H1 (cell line): ENCODE results near the gene SYNPO2L.
"Not testable (repeated sequence)": the region's sequence is repeated elsewhere in the genome, so short reads cannot be mapped to it uniquely, and the experiment has no call there.

Experiments
- CBX5 ChIP-seq: fragments of 300-800, 300-1000 bp; sonication (generic); IDR thresholded peaks from 2 replicates; pipeline ENCODE4 v1.7.1; 2016; ENCODE audit warnings: antibody characterized with exemption, low read length, low read depth
- HDAC6 ChIP-seq: IDR thresholded peaks from one replicate; pipeline ENCODE4 v1.7.1; 2012; ENCODE audit warnings: low read depth, mild to moderate bottlenecking, inconsistent platforms, low read length, moderate library complexity
- KDM5A ChIP-seq: fragments of 200-600 bp; IDR thresholded peaks from 2 replicates; pipeline ENCODE4 v1.7.1; 2012; ENCODE audit warnings: mild to moderate bottlenecking, low read length, inconsistent platforms, mixed read lengths
- MAX ChIP-seq: IDR thresholded peaks from 2 replicates; pipeline ENCODE4 v1.6.1; 2012; ENCODE audit warnings: inconsistent platforms
- POLR2A ChIP-seq, 2 experiments: IDR thresholded peaks; 1 replicate in 1 of 2; 2 replicates in 1 of 2; pipeline ENCODE4 v1.6.1; 2011; ENCODE audit warnings: low read depth in 2 of 2, low read length in 2 of 2, mild to moderate bottlenecking in 2 of 2; ENCODE audit errors: control extremely low read depth in 1 of 2
- POLR2AphosphoS5 ChIP-seq: IDR thresholded peaks from 2 replicates; pipeline ENCODE4 v1.6.1; 2011; ENCODE audit warnings: low read depth, low read length
- RBBP5 ChIP-seq: IDR thresholded peaks from 2 replicates; pipeline ENCODE4 v1.7.1; 2012; ENCODE audit warnings: low read depth, mild to moderate bottlenecking, inconsistent platforms, low read length, moderate library complexity, borderline replicate concordance
- SIN3A ChIP-seq, 2 experiments: IDR thresholded peaks in 1 of 2; conservative IDR thresholded peaks in 1 of 2; 2 replicates each; pipeline ENCODE4 v1.6.1; 2011 to 2012; ENCODE audit warnings: low read length in 2 of 2, improper control_type of control experiment in 1 of 2, low read depth in 1 of 2, mild to moderate bottlenecking in 1 of 2
- SP1 ChIP-seq: IDR thresholded peaks from 2 replicates; pipeline ENCODE4 v1.6.1; 2011; ENCODE audit warnings: low read depth, low read length
- SRF ChIP-seq: IDR thresholded peaks from 2 replicates; pipeline ENCODE4 v1.6.1; 2011; ENCODE audit warnings: mild to moderate bottlenecking, low read depth, low read length, moderate library complexity
- SUZ12 ChIP-seq: fragments of 200-600 bp; sonication (generic); IDR thresholded peaks from 2 replicates; pipeline ENCODE4 v1.6.1; 2012; ENCODE audit warnings: mild to moderate bottlenecking, inconsistent platforms, low read length, moderate library complexity, mixed read lengths
- TF ChIP-seq, protein P1 (sequence below), 3 experiments: IDR thresholded peaks; 1 replicate in 2 of 3; 2 replicates in 1 of 3; pipeline versions ENCODE4 v1.5.1 to v1.6.1; 2011; ENCODE audit warnings: low read length in 3 of 3, mild to moderate bottlenecking in 3 of 3, inconsistent platforms in 2 of 3, low read depth in 1 of 3, moderate library complexity in 1 of 3; ENCODE audit not compliant: insufficient read depth in 1 of 3; ENCODE audit errors: control extremely low read depth in 1 of 3
- TF ChIP-seq, protein P2 (sequence below): fragments of 300-600 bp; sonication (generic); IDR thresholded peaks from 2 replicates; pipeline ENCODE4 v1.7.1; 2012; ENCODE audit warnings: low read length, moderate library complexity, mild to moderate bottlenecking, inconsistent platforms; ENCODE audit not compliant: insufficient replicate concordance

- not testable (repeated sequence) for TF ChIP-seq POLR2A (IDR thresholded peaks at IDR 0.05; ENCODE audit: control extremely low read depth in 1 of 2, low read depth in 2 of 2, low read length in 2 of 2); MAX; KDM5A; CBX5; SRF; SUZ12; POLR2AphosphoS5; SP1; HDAC6; SIN3A (conservative IDR thresholded peaks at IDR 0.05 in 1 of 2, IDR thresholded peaks at IDR 0.05 in 1 of 2; ENCODE audit: low read depth in 1 of 2, low read length in 2 of 2); RBBP5
- TF ChIP-seq, protein P1, sequence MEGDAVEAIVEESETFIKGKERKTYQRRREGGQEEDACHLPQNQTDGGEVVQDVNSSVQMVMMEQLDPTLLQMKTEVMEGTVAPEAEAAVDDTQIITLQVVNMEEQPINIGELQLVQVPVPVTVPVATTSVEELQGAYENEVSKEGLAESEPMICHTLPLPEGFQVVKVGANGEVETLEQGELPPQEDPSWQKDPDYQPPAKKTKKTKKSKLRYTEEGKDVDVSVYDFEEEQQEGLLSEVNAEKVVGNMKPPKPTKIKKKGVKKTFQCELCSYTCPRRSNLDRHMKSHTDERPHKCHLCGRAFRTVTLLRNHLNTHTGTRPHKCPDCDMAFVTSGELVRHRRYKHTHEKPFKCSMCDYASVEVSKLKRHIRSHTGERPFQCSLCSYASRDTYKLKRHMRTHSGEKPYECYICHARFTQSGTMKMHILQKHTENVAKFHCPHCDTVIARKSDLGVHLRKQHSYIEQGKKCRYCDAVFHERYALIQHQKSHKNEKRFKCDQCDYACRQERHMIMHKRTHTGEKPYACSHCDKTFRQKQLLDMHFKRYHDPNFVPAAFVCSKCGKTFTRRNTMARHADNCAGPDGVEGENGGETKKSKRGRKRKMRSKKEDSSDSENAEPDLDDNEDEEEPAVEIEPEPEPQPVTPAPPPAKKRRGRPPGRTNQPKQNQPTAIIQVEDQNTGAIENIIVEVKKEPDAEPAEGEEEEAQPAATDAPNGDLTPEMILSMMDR (IDR thresholded peaks at IDR 0.05; ENCODE audit: control extremely low read depth in 1 of 3, insufficient read depth in 1 of 3, low read depth in 1 of 3, low read length in 3 of 3): not testable (repeated sequence)
- TF ChIP-seq, protein P2, sequence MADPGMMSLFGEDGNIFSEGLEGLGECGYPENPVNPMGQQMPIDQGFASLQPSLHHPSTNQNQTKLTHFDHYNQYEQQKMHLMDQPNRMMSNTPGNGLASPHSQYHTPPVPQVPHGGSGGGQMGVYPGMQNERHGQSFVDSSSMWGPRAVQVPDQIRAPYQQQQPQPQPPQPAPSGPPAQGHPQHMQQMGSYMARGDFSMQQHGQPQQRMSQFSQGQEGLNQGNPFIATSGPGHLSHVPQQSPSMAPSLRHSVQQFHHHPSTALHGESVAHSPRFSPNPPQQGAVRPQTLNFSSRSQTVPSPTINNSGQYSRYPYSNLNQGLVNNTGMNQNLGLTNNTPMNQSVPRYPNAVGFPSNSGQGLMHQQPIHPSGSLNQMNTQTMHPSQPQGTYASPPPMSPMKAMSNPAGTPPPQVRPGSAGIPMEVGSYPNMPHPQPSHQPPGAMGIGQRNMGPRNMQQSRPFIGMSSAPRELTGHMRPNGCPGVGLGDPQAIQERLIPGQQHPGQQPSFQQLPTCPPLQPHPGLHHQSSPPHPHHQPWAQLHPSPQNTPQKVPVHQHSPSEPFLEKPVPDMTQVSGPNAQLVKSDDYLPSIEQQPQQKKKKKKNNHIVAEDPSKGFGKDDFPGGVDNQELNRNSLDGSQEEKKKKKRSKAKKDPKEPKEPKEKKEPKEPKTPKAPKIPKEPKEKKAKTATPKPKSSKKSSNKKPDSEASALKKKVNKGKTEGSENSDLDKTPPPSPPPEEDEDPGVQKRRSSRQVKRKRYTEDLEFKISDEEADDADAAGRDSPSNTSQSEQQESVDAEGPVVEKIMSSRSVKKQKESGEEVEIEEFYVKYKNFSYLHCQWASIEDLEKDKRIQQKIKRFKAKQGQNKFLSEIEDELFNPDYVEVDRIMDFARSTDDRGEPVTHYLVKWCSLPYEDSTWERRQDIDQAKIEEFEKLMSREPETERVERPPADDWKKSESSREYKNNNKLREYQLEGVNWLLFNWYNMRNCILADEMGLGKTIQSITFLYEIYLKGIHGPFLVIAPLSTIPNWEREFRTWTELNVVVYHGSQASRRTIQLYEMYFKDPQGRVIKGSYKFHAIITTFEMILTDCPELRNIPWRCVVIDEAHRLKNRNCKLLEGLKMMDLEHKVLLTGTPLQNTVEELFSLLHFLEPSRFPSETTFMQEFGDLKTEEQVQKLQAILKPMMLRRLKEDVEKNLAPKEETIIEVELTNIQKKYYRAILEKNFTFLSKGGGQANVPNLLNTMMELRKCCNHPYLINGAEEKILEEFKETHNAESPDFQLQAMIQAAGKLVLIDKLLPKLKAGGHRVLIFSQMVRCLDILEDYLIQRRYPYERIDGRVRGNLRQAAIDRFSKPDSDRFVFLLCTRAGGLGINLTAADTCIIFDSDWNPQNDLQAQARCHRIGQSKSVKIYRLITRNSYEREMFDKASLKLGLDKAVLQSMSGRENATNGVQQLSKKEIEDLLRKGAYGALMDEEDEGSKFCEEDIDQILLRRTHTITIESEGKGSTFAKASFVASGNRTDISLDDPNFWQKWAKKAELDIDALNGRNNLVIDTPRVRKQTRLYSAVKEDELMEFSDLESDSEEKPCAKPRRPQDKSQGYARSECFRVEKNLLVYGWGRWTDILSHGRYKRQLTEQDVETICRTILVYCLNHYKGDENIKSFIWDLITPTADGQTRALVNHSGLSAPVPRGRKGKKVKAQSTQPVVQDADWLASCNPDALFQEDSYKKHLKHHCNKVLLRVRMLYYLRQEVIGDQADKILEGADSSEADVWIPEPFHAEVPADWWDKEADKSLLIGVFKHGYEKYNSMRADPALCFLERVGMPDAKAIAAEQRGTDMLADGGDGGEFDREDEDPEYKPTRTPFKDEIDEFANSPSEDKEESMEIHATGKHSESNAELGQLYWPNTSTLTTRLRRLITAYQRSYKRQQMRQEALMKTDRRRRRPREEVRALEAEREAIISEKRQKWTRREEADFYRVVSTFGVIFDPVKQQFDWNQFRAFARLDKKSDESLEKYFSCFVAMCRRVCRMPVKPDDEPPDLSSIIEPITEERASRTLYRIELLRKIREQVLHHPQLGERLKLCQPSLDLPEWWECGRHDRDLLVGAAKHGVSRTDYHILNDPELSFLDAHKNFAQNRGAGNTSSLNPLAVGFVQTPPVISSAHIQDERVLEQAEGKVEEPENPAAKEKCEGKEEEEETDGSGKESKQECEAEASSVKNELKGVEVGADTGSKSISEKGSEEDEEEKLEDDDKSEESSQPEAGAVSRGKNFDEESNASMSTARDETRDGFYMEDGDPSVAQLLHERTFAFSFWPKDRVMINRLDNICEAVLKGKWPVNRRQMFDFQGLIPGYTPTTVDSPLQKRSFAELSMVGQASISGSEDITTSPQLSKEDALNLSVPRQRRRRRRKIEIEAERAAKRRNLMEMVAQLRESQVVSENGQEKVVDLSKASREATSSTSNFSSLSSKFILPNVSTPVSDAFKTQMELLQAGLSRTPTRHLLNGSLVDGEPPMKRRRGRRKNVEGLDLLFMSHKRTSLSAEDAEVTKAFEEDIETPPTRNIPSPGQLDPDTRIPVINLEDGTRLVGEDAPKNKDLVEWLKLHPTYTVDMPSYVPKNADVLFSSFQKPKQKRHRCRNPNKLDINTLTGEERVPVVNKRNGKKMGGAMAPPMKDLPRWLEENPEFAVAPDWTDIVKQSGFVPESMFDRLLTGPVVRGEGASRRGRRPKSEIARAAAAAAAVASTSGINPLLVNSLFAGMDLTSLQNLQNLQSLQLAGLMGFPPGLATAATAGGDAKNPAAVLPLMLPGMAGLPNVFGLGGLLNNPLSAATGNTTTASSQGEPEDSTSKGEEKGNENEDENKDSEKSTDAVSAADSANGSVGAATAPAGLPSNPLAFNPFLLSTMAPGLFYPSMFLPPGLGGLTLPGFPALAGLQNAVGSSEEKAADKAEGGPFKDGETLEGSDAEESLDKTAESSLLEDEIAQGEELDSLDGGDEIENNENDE: not testable (repeated sequence)
Measured at GRCh38 chr10:73663621-73664020, 7.8 kb upstream of the SYNPO2L start.
